NOMO-1 treated with DMSO at 0.1 percent for 48 hours (cell line): ENCODE results near the gene LPAR6.

ENCODE experiments used
- DNase-seq: peaks from one replicate; lab custom pipeline; 2025; ENCODE audit not compliant: unreplicated experiment; lab: John Stamatoyannopoulos, UW

Gene LPAR6

GRCh38 chr13:48380581-48380980 lies 32.3 kb downstream of the LPAR6 start:
- DNase-seq: no peak

- no peak for DNase-seq
These were observed 35.1 kb downstream of the LPAR6 start for GRCh38 chr13:48377857-48378256.

GRCh38 chr13:48370815-48371214 lies 42.1 kb downstream of the LPAR6 start:
- DNase-seq: no peak

- no peak for DNase-seq
These were observed 42.9 kb downstream of the LPAR6 start for GRCh38 chr13:48369988-48370387.
